HAP-1 (cell line): Measurements from ENCODE around the gene ACTN1.

Experiments used
- DNase-seq, 2 experiments: peaks; one replicate each; pipeline ENCODE4 v3.0.0-alpha.2; 2016 to 2020; ENCODE audit warnings: low spot score in 2 of 2
- H3K27me3 ChIP-seq: fragments of 250-450 bp; sonication (Bioruptor Pico); 2 replicates; pipeline ENCODE4 v1.5.1; 2020; ENCODE audit warnings: low read depth, mild to moderate bottlenecking, moderate library complexity
- H3K36me3 ChIP-seq: fragments of 250-450 bp; sonication (Bioruptor Pico); replicated peaks from 2 replicates; pipeline ENCODE4 v1.5.1; 2020; ENCODE audit warnings: mild to moderate bottlenecking
- H3K4me1 ChIP-seq: fragments of 250-450 bp; sonication (Bioruptor Pico); 2 replicates; pipeline ENCODE4 v1.5.1; 2020; ENCODE audit warnings: mild to moderate bottlenecking
- H3K4me3 ChIP-seq: fragments of 250-450 bp; sonication (Bioruptor Pico); 2 replicates; pipeline ENCODE4 v1.5.1; 2020; ENCODE audit warnings: mild to moderate bottlenecking, moderate library complexity
- H3K9me3 ChIP-seq: fragments of 250-450 bp; sonication (Bioruptor Pico); 2 replicates; pipeline ENCODE4 v1.5.1; 2020; ENCODE audit warnings: mild to moderate bottlenecking, moderate library complexity
- in situ Hi-C: fragments of 300-500 bp; cut with MboI; formaldehyde crosslinking; loops from 3 replicates; pipeline ENCODE4 v1.14.3; 2020; ENCODE audit warnings: low sequenced_read_pairs, inconsistent platforms, mixed read lengths

The ACTN1 gene

GRCh38 chr14:68908803-68909202 lies 70.3 kb downstream of the ACTN1 start:
- no peak for DNase-seq
- no peaks in the 10 kb centered on the region for H3K4me1 ChIP-seq
- in situ Hi-C loops: no loop called here
- H3K9me3 ChIP-seq: no peaks in the 10 kb centered on the region
- H3K4me3 ChIP-seq: no peak overlapping the region
- peaks cover 39% of the 10 kb centered on the region for H3K36me3 ChIP-seq
- H3K27me3 ChIP-seq: no peaks in the 10 kb centered on the region

GRCh38 chr14:68908201-68908600 lies 70.9 kb downstream of the ACTN1 start:
- DNase-seq: no peak
- Histone ChIP-seq H3K4me1 (no peaks in the 10 kb centered on the region), H3K4me3 (no peak overlapping the region), H3K27me3 (no peaks in the 10 kb centered on the region), H3K36me3 (peaks cover 39% of the 10 kb centered on the region), H3K9me3 (no peaks in the 10 kb centered on the region)
- in situ Hi-C loops: no loop called here

GRCh38 chr14:68906439-68906838 lies 72.7 kb downstream of the ACTN1 start:
- Histone ChIP-seq H3K4me1 (no peaks in the 10 kb centered on the region), H3K27me3 (no peaks in the 10 kb centered on the region), H3K4me3 (no peak overlapping the region), H3K36me3 (peaks cover 56% of the 10 kb centered on the region), H3K9me3 (no peaks in the 10 kb centered on the region)
- no peak for DNase-seq
- in situ Hi-C loops: no loop called here

- H3K4me3 ChIP-seq: no peak overlapping the region
- no peaks in the 10 kb centered on the region for H3K4me1 ChIP-seq
- no peaks in the 10 kb centered on the region for H3K9me3 ChIP-seq
- no peaks in the 10 kb centered on the region for H3K27me3 ChIP-seq
- H3K36me3 ChIP-seq: peaks cover 47% of the 10 kb centered on the region
- DNase-seq: no peak
- in situ Hi-C loops: no loop called here
Measured at GRCh38 chr14:68905107-68905895, 73.8 kb downstream of the ACTN1 start.

- Histone ChIP-seq H3K4me3 (no peak overlapping the region), H3K36me3 (peaks cover 39% of the 10 kb centered on the region), H3K27me3 (no peaks in the 10 kb centered on the region), H3K4me1 (no peaks in the 10 kb centered on the region), H3K9me3 (no peaks in the 10 kb centered on the region)
- in situ Hi-C loops: no loop called here
- no peak for DNase-seq
Measured at GRCh38 chr14:68902357-68902756, 76.7 kb downstream of the ACTN1 start.

- no peak for DNase-seq
- Histone ChIP-seq H3K36me3 (peaks cover 28% of the 10 kb centered on the region), H3K4me3 (no peak overlapping the region), H3K27me3 (no peaks in the 10 kb centered on the region), H3K4me1 (no peaks in the 10 kb centered on the region), H3K9me3 (no peaks in the 10 kb centered on the region)
- in situ Hi-C loops: no loop called here
Measured at GRCh38 chr14:68899033-68899603, 80.0 kb downstream of the ACTN1 start.

GRCh38 chr14:68898248-68899032 lies 80.7 kb downstream of the ACTN1 start:
- Histone ChIP-seq H3K9me3 (no peaks in the 10 kb centered on the region), H3K36me3 (peaks cover 30% of the 10 kb centered on the region), H3K4me3 (no peak overlapping the region), H3K27me3 (no peaks in the 10 kb centered on the region), H3K4me1 (no peaks in the 10 kb centered on the region)
- no peak for DNase-seq
- in situ Hi-C loops: no loop called here

- Histone ChIP-seq H3K9me3 (no peaks in the 10 kb centered on the region), H3K4me1 (no peaks in the 10 kb centered on the region), H3K27me3 (no peaks in the 10 kb centered on the region), H3K4me3 (no peak overlapping the region), H3K36me3 (peaks cover 31% of the 10 kb centered on the region)
- no peak for DNase-seq
- in situ Hi-C loops: no loop called here
Measured at GRCh38 chr14:68897559-68898155, 81.4 kb downstream of the ACTN1 start.

GRCh38 chr14:68896132-68896531 lies 83.0 kb downstream of the ACTN1 start:
- Histone ChIP-seq H3K4me3 (no peak overlapping the region), H3K4me1 (no peaks in the 10 kb centered on the region), H3K36me3 (peaks cover 30% of the 10 kb centered on the region), H3K27me3 (no peaks in the 10 kb centered on the region), H3K9me3 (no peaks in the 10 kb centered on the region)
- no peak for DNase-seq
- in situ Hi-C loops: no loop called here

GRCh38 chr14:68894802-68895703 lies 84.0 kb downstream of the ACTN1 start:
- in situ Hi-C loops: no loop called here
- no peak overlapping the region for H3K4me3 ChIP-seq
- peaks cover 41% of the 10 kb centered on the region for H3K36me3 ChIP-seq
- H3K4me1 ChIP-seq: no peaks in the 10 kb centered on the region
- no peaks in the 10 kb centered on the region for H3K27me3 ChIP-seq
- no peak for DNase-seq
- H3K9me3 ChIP-seq: no peaks in the 10 kb centered on the region

GRCh38 chr14:68894123-68894522 lies 85.0 kb downstream of the ACTN1 start:
- no peak overlapping the region for H3K4me3 ChIP-seq
- no peaks in the 10 kb centered on the region for H3K27me3 ChIP-seq
- in situ Hi-C loops: no loop called here
- no peaks in the 10 kb centered on the region for H3K4me1 ChIP-seq
- peaks cover 43% of the 10 kb centered on the region for H3K36me3 ChIP-seq
- no peaks in the 10 kb centered on the region for H3K9me3 ChIP-seq
- no peak for DNase-seq

GRCh38 chr14:68893566-68893965 lies 85.5 kb downstream of the ACTN1 start:
- in situ Hi-C loops: no loop called here
- Histone ChIP-seq H3K27me3 (no peaks in the 10 kb centered on the region), H3K4me3 (no peak overlapping the region), H3K9me3 (no peaks in the 10 kb centered on the region), H3K36me3 (peaks cover 48% of the 10 kb centered on the region), H3K4me1 (no peaks in the 10 kb centered on the region)
- DNase-seq: no peak

- DNase-seq: no peak
- Histone ChIP-seq H3K9me3 (no peaks in the 10 kb centered on the region), H3K36me3 (peaks cover 54% of the 10 kb centered on the region), H3K4me1 (no peaks in the 10 kb centered on the region), H3K27me3 (no peaks in the 10 kb centered on the region), H3K4me3 (no peak overlapping the region)
- in situ Hi-C loops: no loop called here
Measured at GRCh38 chr14:68892961-68893360, 86.1 kb downstream of the ACTN1 start.
